ENCODE measurements around the gene KDM5B. TPM values are rescaled to one million over a fixed set of nuclear protein-coding genes. Genes with fewer than 3 reads are reported as not detected.
"Not testable (repeated sequence)": the region's sequence is repeated elsewhere in the genome, so short reads cannot be mapped to it uniquely, and the experiment has no call there.

The KDM5B gene
- total RNA-seq, 1 experiment from 2014 or later: 62.7 TPM

DNA sequence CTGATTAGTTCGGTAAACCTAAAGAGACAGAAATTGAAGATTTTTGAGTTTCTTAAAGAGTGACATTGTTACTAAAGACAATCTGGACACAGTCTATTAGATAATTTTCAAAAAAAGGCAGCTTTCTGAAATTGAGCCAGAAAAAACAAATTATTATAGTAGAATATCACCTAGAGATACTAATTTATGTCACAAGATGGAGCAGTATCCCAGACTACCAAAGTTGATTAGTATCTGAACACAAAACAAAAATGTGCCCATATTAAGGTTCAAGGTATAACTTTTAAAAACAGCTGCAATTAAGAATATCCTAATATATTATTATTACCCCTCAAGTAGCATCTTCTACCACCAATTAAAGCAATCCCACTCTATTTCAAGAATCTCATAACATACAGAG lies 57.5 kb downstream of the KDM5B start:
- no peak overlapping the region for H3K4me3 Mint-ChIP-seq (ENCODE audit: unreplicated experiment)
- intact Hi-C loops (cut with micrococcal nuclease; ENCODE audit: unreplicated experiment): loop anchor here (5.0 kb wide), 1 partner anchor 112 kb away; no protein-coding TSS in a partner anchor
- peaks cover 4% of the 10 kb centered on the region for H3K36me3 ChIP-seq (ENCODE audit: control insufficient read depth, insufficient read depth, low read length)
- BruUV-seq (replicated peaks): no TSS peak
- peaks cover 66% of the 10 kb centered on the region for H3K36me3 Mint-ChIP-seq (ENCODE audit: insufficient read depth, unreplicated experiment)
- no peaks in the 10 kb centered on the region for H3K27me3 ChIP-seq (replicated peaks; ENCODE audit: control insufficient read depth, insufficient read depth, low read length)
- H3K4me1 ChIP-seq: no peaks in the 10 kb centered on the region
- no peaks in the 10 kb centered on the region for H3K4me1 Mint-ChIP-seq (ENCODE audit: low read depth, unreplicated experiment)
- H3K9me3 ChIP-seq: no peaks in the 10 kb centered on the region
- ChIA-PET CTCF (interaction anchor here (1.5 kb wide), 1 partner anchor 112 kb away, joined by 4 read pairs; no protein-coding TSS in a partner anchor), POLR2A (no interaction called here)
- DNase-seq: no peak
- TF ChIP-seq CTCF (IDR thresholded peaks at IDR 0.05; ENCODE audit: insufficient read depth in 1 of 2, low read depth in 1 of 2, low read length in 1 of 2, severe bottlenecking in 1 of 2, unreplicated experiment in 1 of 2): no peak
- H3K27ac Mint-ChIP-seq (ENCODE audit: unreplicated experiment): no peak overlapping the region
- no peaks in the 10 kb centered on the region for H3K9me3 Mint-ChIP-seq (ENCODE audit: unreplicated experiment)
- H3K4me3 ChIP-seq (ENCODE audit: low read depth, low read length): no peak overlapping the region
- no peaks in the 10 kb centered on the region for H3K27me3 Mint-ChIP-seq (ENCODE audit: insufficient read depth, unreplicated experiment)

DNA sequence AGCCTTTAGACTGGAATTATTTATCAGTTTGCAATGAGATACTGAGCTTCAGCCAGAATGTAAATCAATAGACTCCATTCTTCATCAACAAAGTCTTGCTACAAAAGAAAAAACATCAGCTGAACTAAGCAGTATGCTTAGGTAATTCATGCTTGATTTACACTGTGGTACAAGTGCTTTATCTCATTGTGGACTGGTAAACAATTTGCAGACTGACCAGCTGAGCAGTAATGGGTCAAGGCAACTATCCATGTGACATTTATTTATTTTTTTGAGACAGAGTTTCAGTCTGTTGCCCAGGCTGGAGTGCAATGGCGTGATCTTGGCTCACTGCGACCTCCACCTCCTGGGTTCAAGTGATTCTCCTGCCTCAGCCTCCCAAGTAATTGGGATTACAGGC lies 58.2 kb downstream of the KDM5B start:
- H3K4me3 Mint-ChIP-seq (ENCODE audit: unreplicated experiment): no peak overlapping the region
- no TSS peak for BruUV-seq (replicated peaks)
- no peak overlapping the region for H3K27ac Mint-ChIP-seq (ENCODE audit: unreplicated experiment)
- H3K4me3 ChIP-seq (ENCODE audit: low read depth, low read length): no peak overlapping the region
- intact Hi-C loops (cut with micrococcal nuclease; ENCODE audit: unreplicated experiment): loop anchor here (5.0 kb wide), 1 partner anchor 112 kb away; no protein-coding TSS in a partner anchor
- no peaks in the 10 kb centered on the region for H3K27me3 ChIP-seq (replicated peaks; ENCODE audit: control insufficient read depth, insufficient read depth, low read length)
- ChIA-PET CTCF (interaction anchor here (1.5 kb wide), 1 partner anchor 113 kb away, joined by 4 read pairs; no protein-coding TSS in a partner anchor), POLR2A (no interaction called here)
- H3K9me3 Mint-ChIP-seq (ENCODE audit: unreplicated experiment): no peaks in the 10 kb centered on the region
- no peaks in the 10 kb centered on the region for H3K27me3 Mint-ChIP-seq (ENCODE audit: insufficient read depth, unreplicated experiment)
- H3K36me3 Mint-ChIP-seq (ENCODE audit: insufficient read depth, unreplicated experiment): peaks cover 66% of the 10 kb centered on the region
- no peaks in the 10 kb centered on the region for H3K4me1 ChIP-seq
- H3K36me3 ChIP-seq (ENCODE audit: control insufficient read depth, insufficient read depth, low read length): peaks cover 7% of the 10 kb centered on the region
- no peak for DNase-seq
- H3K4me1 Mint-ChIP-seq (ENCODE audit: low read depth, unreplicated experiment): no peaks in the 10 kb centered on the region
- no peaks in the 10 kb centered on the region for H3K9me3 ChIP-seq
- no peak for TF ChIP-seq CTCF (IDR thresholded peaks at IDR 0.05; ENCODE audit: insufficient read depth in 1 of 2, low read depth in 1 of 2, low read length in 1 of 2, severe bottlenecking in 1 of 2, unreplicated experiment in 1 of 2)

- Histone ChIP-seq H3K36me3 (ENCODE audit: control insufficient read depth, insufficient read depth, low read length) (peaks cover 9% of the 10 kb centered on the region), H3K4me3 (ENCODE audit: low read depth, low read length) (no peak overlapping the region), H3K27me3 (replicated peaks; ENCODE audit: control insufficient read depth, insufficient read depth, low read length) (no peaks in the 10 kb centered on the region), H3K9me3 (no peaks in the 10 kb centered on the region), H3K4me1 (no peaks in the 10 kb centered on the region)
- Mint-ChIP-seq H3K36me3 (ENCODE audit: insufficient read depth, unreplicated experiment) (peaks cover 84% of the 10 kb centered on the region), H3K4me1 (ENCODE audit: low read depth, unreplicated experiment) (no peaks in the 10 kb centered on the region), H3K27ac (ENCODE audit: unreplicated experiment) (no peak overlapping the region), H3K9me3 (ENCODE audit: unreplicated experiment) (no peaks in the 10 kb centered on the region), H3K27me3 (ENCODE audit: insufficient read depth, unreplicated experiment) (no peaks in the 10 kb centered on the region), H3K4me3 (ENCODE audit: unreplicated experiment) (no peak overlapping the region)
- intact Hi-C loops (cut with micrococcal nuclease; ENCODE audit: unreplicated experiment): no loop called here
- ChIA-PET CTCF (interaction anchor here (0.5 to 0.7 kb wide), 2 partner anchors 410 to 577 kb away, joined by 3 to 7 read pairs; no protein-coding TSS in a partner anchor), POLR2A (interaction anchor here (0.5 kb wide), 1 partner anchor 26 kb away, joined by 5 read pairs; no protein-coding TSS in a partner anchor)
- no TSS peak for BruUV-seq (replicated peaks)
- DNase-seq: no peak
- TF ChIP-seq CTCF (IDR thresholded peaks at IDR 0.05; ENCODE audit: insufficient read depth in 1 of 2, low read depth in 1 of 2, low read length in 1 of 2, severe bottlenecking in 1 of 2, unreplicated experiment in 1 of 2): no peak
Observed at GRCh38 chr1:202745323-202745888, 62.8 kb downstream of the KDM5B start.

- CTCF ChIA-PET, H3K4me1 ChIP-seq: not testable (repeated sequence)
- peaks cover 84% of the 10 kb centered on the region for H3K36me3 Mint-ChIP-seq (ENCODE audit: insufficient read depth, unreplicated experiment)
Observed at GRCh38 chr1:202744770-202745169, 63.5 kb downstream of the KDM5B start.

More at GRCh38 chr1:202744770-202745169, 63.5 kb downstream of the KDM5B start:
- H3K27ac Mint-ChIP-seq (ENCODE audit: unreplicated experiment); POLR2A ChIA-PET; DNase-seq; BruUV-seq (replicated peaks); H3K9me3 Mint-ChIP-seq (ENCODE audit: unreplicated experiment); H3K4me1 Mint-ChIP-seq (ENCODE audit: low read depth, unreplicated experiment); intact Hi-C loops (cut with micrococcal nuclease; ENCODE audit: unreplicated experiment); H3K4me3 Mint-ChIP-seq (ENCODE audit: unreplicated experiment); H3K4me3 ChIP-seq (ENCODE audit: low read depth, low read length); H3K36me3 ChIP-seq (ENCODE audit: control insufficient read depth, insufficient read depth, low read length); H3K27me3 Mint-ChIP-seq (ENCODE audit: insufficient read depth, unreplicated experiment); H3K9me3 ChIP-seq; H3K27me3 ChIP-seq (replicated peaks; ENCODE audit: control insufficient read depth, insufficient read depth, low read length): not testable (repeated sequence)
